GM12873 (cell line): ENCODE data around the gene LNPEP.

Source experiments
- CTCF ChIP-seq: IDR thresholded peaks from 2 replicates; pipeline ENCODE4 v1.5.1; 2012; ENCODE audit warnings: low read depth, mild to moderate bottlenecking, moderate library complexity, low read length, control low read depth; ENCODE audit not compliant: insufficient read depth; ENCODE audit errors: missing control alignments

Gene LNPEP

GRCh38 chr5:97063251-97063650 lies 127.4 kb downstream of the LNPEP start:
- no peak for TF ChIP-seq CTCF

GRCh38 chr5:97065475-97065874 lies 129.6 kb downstream of the LNPEP start:
- TF ChIP-seq CTCF = no peak

GRCh38 chr5:97067296-97067850 lies 131.5 kb downstream of the LNPEP start:
- no peak for TF ChIP-seq CTCF

GRCh38 chr5:97070234-97070633 lies 134.4 kb downstream of the LNPEP start:
- no peak for TF ChIP-seq CTCF

GRCh38 chr5:97071101-97071500 lies 135.2 kb downstream of the LNPEP start:
- no peak for TF ChIP-seq CTCF

- no peak for TF ChIP-seq CTCF
Measured at GRCh38 chr5:97071993-97072392, 136.1 kb downstream of the LNPEP start.

- TF ChIP-seq CTCF = no peak
Measured at GRCh38 chr5:97072696-97073095, 136.8 kb downstream of the LNPEP start.
